KBM-7 (cell line): Measurements from ENCODE around the gene PLEKHG7.
"Not testable (repeated sequence)": the region's sequence is repeated elsewhere in the genome, so short reads cannot be mapped to it uniquely, and the experiment has no call there.

Experiments used
- DNase-seq: peaks from one replicate; pipeline ENCODE4 v3.0.0-alpha.2; 2015
- in situ Hi-C: fragments of 300-500 bp; cut with MboI; formaldehyde crosslinking; loops from 2 replicates; pipeline ENCODE4 v1.14.3; 2020; ENCODE audit warnings: low sequenced_read_pairs, low pct_unique_long_range_greater_than_20kb, mixed read lengths

PLEKHG7 gene

GRCh38 chr12:92702754-92703679 is at the start of gene PLEKHG7:
Gene PLEKHG7, plus strand, starts transcription at chr12:92702989. Its CDS starts 3,643 bp downstream, at chr12:92706632.
- in situ Hi-C loops = no loop called here
- DNase-seq = no peak

GRCh38 chr12:92654256-92654655 is 48.5 kb upstream of the PLEKHG7 start:
- in situ Hi-C loops, DNase-seq: not testable (repeated sequence)

GRCh38 chr12:92654929-92655328 is 47.9 kb upstream of the PLEKHG7 start:
- DNase-seq = no peak
- in situ Hi-C loops = no loop called here

GRCh38 chr12:92656911-92657310 is 45.9 kb upstream of the PLEKHG7 start:
- no peak for DNase-seq
- in situ Hi-C loops = no loop called here

- DNase-seq = no peak
- in situ Hi-C loops = no loop called here
Observed at GRCh38 chr12:92657770-92658169, 45.0 kb upstream of the PLEKHG7 start.

- DNase-seq = no peak
- in situ Hi-C loops = no loop called here
Observed at GRCh38 chr12:92658611-92659010, 44.2 kb upstream of the PLEKHG7 start.

GRCh38 chr12:92661269-92661668 is 41.5 kb upstream of the PLEKHG7 start:
- in situ Hi-C loops = no loop called here
- DNase-seq = no peak

GRCh38 chr12:92665496-92665895 is 37.3 kb upstream of the PLEKHG7 start:
- in situ Hi-C loops = no loop called here
- DNase-seq = no peak

GRCh38 chr12:92668739-92669138 is 34.0 kb upstream of the PLEKHG7 start:
- no peak for DNase-seq
- in situ Hi-C loops = no loop called here

GRCh38 chr12:92671524-92671923 is 31.3 kb upstream of the PLEKHG7 start:
- in situ Hi-C loops = not testable (repeated sequence)

GRCh38 chr12:92673756-92674155 is 29.0 kb upstream of the PLEKHG7 start:
- in situ Hi-C loops = no loop called here
- no peak for DNase-seq

More at GRCh38 chr12:92671524-92671923, 31.3 kb upstream of the PLEKHG7 start:
- not testable (repeated sequence) for DNase-seq

- DNase-seq = no peak
- in situ Hi-C loops = no loop called here
Observed at GRCh38 chr12:92674500-92674899, 28.3 kb upstream of the PLEKHG7 start.

- in situ Hi-C loops = no loop called here
- no peak for DNase-seq
Observed at GRCh38 chr12:92675092-92675865, 27.5 kb upstream of the PLEKHG7 start.

GRCh38 chr12:92676710-92677109 is 26.1 kb upstream of the PLEKHG7 start:
- in situ Hi-C loops = no loop called here
- DNase-seq = no peak

GRCh38 chr12:92690601-92691000 is 12.2 kb upstream of the PLEKHG7 start:
- DNase-seq = no peak
- in situ Hi-C loops = no loop called here

GRCh38 chr12:92695056-92695455 is 7.7 kb upstream of the PLEKHG7 start:
- no peak for DNase-seq
- in situ Hi-C loops = no loop called here

- DNase-seq = no peak
- in situ Hi-C loops = no loop called here
Observed at GRCh38 chr12:92695577-92695976, 7.2 kb upstream of the PLEKHG7 start.

GRCh38 chr12:92696216-92696615 is 6.6 kb upstream of the PLEKHG7 start:
- DNase-seq = no peak
- in situ Hi-C loops = no loop called here

GRCh38 chr12:92698474-92698873 is 4.3 kb upstream of the PLEKHG7 start:
- no peak for DNase-seq
- in situ Hi-C loops = no loop called here

- in situ Hi-C loops = no loop called here
- no peak for DNase-seq
Observed at GRCh38 chr12:92701441-92701840, 1.3 kb upstream of the PLEKHG7 start.
